GM12874 (cell line): ENCODE data around the gene STK38L.

ENCODE experiments used
- TF ChIP-seq, protein P1 (sequence below): IDR thresholded peaks from 2 replicates; pipeline ENCODE4 v1.5.1; 2011; ENCODE audit warnings: low read depth, mild to moderate bottlenecking, control low read depth, low read length, moderate library complexity; ENCODE audit not compliant: insufficient read depth

The STK38L gene

GRCh38 chr12:27342536-27342935 lies 98.5 kb downstream of the STK38L start:
- TF ChIP-seq, protein P1, sequence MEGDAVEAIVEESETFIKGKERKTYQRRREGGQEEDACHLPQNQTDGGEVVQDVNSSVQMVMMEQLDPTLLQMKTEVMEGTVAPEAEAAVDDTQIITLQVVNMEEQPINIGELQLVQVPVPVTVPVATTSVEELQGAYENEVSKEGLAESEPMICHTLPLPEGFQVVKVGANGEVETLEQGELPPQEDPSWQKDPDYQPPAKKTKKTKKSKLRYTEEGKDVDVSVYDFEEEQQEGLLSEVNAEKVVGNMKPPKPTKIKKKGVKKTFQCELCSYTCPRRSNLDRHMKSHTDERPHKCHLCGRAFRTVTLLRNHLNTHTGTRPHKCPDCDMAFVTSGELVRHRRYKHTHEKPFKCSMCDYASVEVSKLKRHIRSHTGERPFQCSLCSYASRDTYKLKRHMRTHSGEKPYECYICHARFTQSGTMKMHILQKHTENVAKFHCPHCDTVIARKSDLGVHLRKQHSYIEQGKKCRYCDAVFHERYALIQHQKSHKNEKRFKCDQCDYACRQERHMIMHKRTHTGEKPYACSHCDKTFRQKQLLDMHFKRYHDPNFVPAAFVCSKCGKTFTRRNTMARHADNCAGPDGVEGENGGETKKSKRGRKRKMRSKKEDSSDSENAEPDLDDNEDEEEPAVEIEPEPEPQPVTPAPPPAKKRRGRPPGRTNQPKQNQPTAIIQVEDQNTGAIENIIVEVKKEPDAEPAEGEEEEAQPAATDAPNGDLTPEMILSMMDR = no peak

DNA sequence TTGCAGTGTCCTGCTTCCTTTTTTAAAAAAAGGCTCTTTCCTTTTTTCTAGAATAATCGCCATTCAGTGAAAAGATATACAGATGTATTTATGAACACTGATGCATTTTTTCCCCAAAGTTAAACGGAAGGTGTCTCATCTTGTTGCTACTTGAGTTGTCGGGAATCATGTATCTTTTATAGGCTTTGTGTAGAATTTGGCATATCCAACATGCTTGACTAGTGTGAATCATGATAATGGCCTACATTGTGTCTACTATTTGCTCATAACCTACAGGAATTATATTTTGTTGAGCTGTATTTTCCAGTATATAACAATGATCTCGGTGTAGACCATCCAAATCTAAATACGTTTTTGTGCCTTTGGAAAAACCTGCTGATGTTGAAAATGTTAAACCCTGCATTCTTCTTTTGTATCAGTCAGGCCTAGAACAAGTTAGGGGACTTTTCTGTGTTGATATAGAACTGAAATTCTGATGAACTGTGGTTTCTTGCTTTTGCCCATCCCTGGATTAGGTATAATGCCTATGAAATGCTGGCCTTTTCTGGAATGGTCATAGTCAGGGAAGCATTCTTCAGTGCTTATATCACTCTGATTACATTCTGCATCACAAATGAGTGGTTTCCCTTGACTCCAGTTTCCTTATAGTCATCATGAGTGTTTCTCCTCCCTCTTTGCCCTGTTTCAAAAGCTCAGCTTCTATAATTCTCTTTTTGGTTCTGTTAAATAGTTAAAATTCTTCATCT lies 99.3 kb downstream of the STK38L start:
- TF ChIP-seq, protein P1 = no peak

DNA sequence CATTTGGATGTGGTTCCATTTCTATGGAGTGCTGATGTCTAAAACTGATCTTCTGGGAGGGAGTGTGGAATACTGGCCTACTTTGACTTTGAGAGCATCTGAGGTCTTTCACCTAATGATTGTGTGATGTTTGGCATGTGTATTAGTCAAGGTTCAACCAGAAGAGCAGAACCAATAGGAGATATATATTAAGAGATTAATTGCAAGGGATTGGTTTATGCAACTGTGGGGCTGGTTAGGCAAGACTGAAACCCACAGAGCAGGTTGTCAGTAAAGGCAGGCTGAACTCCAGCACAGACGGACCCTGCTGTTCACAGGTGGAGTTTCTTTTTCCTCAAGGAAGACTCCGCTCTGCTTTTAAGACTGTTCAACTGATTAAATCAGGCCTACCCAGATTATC lies 100.2 kb downstream of the STK38L start:
- TF ChIP-seq, protein P1 = no peak

DNA sequence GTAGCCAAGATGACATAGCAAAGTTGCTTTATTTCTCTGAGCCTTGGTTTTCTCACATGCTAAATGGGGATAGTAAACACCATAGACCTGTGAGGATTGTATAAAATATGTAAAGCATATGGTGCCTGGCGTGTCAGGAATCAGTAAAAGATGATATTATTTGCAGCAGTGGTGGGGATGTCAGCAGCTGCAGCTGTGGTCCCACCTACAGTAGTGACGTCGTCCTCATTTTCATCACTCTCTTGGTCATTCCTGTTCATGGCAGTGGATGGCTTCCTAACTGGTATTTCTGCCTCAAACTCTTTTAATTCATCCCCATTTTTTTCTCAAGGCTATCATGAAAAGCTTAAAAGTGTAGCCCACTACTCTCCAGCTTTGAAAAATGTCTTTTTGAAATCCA lies 100.7 kb downstream of the STK38L start:
- TF ChIP-seq, protein P1 = no peak

DNA sequence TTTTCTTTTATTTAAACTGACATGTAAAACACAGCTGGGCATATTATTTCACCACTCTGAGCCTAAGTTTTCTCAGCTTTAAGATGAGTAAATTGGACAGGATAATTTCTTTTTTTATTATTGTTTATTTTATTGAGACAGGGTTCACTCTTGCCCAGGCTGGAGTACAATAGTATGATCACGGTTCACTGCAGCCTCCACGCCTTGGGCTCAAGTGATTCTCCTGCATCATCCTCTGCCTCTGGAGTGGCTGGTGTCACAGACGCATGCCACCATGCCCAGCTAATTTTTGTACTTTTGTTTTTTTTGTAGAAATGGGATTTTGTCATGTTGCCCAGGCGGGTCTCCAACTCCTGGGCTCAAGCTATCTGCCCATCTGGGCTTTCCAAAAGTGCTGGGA lies 101.3 kb downstream of the STK38L start:
- TF ChIP-seq, protein P1 = no peak

DNA sequence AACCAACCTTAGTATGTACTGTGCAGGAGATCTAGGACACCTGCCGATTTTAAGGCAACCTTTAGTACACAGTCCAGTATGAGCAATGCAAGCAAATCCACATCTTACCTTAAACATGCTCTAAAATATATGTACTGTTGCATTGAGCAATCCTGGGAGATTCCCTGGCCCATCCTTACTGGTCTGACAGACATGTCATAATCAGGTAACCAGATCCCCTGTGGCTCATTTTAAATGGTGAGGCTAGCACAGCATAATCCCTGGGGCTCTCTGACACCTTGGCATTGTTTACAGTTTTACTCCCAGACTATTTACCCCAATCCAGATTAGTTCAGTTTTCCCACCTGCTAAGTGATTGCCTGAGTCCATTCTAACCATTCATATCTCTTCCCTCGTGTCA lies 103.7 kb downstream of the STK38L start:
- TF ChIP-seq, protein P1 = no peak

DNA sequence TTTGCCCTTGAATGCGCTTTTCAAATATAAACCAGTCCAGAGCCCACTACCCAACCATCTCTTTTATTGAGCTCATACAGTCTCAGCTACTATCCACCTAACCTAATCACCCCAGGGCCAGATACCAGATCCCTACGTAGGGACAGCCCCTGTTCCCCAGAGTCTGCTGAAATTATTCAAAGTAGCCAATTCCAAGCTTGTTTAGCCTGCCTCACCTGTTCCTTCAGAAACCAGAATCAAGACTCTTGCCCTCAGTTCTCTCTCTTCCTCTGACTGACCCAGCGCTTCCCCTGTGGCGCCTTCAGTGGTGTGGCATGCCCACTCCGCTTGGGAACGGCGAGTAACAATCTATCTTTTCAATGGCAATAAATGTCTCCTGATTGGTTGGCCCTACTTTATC lies 107.4 kb downstream of the STK38L start:
- TF ChIP-seq, protein P1 = no peak
